Measurements from ENCODE around the gene ZDHHC11B. TPM values are rescaled to one million over a fixed set of nuclear protein-coding genes. Genes with fewer than 3 reads are reported as not detected.
A peak's percentile ranks its signal among the peaks of the same experiment; 100 is the strongest.
"Not testable (repeated sequence)": the region's sequence is repeated elsewhere in the genome, so short reads cannot be mapped to it uniquely, and the experiment has no call there.

ZDHHC11B gene
- total RNA-seq, 1 experiment from 2014 or later: 0.40 TPM

GRCh38 chr5:816176-816575, 31.6 kb upstream of the ZDHHC11B start:
- H2AFZ ChIP-seq (ENCODE audit: low read length): no peak overlapping the region
- BruUV-seq (replicated peaks): no TSS peak
- H3F3A ChIP-seq (ENCODE audit: low read length, unreplicated experiment): no peaks in the 10 kb centered on the region
- DNase-seq (no peak), ATAC-seq (no peak)
- H4K20me1 ChIP-seq (ENCODE audit: low read length): no peaks in the 10 kb centered on the region
- no peaks in the 10 kb centered on the region for H3K9me3 ChIP-seq (ENCODE audit: low read length)
- no peak overlapping the region for H3K27ac ChIP-seq (ENCODE audit: low read length)
- no peaks in the 10 kb centered on the region for H3K4me1 ChIP-seq (ENCODE audit: insufficient read depth, low read length)
- H3K9ac ChIP-seq (ENCODE audit: low read length): no peak overlapping the region
- intact Hi-C loops (cut with micrococcal nuclease): no loop called here
- ChIA-PET POLR2A (ENCODE audit: unreplicated experiment) (no interaction called here), CTCF (no interaction called here)
- no peaks in the 10 kb centered on the region for H3K27me3 ChIP-seq (ENCODE audit: low read length)
- H3K79me2 ChIP-seq (ENCODE audit: low read length): no peaks in the 10 kb centered on the region
- TF ChIP-seq, protein P1, sequence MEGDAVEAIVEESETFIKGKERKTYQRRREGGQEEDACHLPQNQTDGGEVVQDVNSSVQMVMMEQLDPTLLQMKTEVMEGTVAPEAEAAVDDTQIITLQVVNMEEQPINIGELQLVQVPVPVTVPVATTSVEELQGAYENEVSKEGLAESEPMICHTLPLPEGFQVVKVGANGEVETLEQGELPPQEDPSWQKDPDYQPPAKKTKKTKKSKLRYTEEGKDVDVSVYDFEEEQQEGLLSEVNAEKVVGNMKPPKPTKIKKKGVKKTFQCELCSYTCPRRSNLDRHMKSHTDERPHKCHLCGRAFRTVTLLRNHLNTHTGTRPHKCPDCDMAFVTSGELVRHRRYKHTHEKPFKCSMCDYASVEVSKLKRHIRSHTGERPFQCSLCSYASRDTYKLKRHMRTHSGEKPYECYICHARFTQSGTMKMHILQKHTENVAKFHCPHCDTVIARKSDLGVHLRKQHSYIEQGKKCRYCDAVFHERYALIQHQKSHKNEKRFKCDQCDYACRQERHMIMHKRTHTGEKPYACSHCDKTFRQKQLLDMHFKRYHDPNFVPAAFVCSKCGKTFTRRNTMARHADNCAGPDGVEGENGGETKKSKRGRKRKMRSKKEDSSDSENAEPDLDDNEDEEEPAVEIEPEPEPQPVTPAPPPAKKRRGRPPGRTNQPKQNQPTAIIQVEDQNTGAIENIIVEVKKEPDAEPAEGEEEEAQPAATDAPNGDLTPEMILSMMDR (conservative IDR thresholded peaks at IDR 0.05; ENCODE audit: low read depth, low read length): no peak
- TF ChIP-seq EZH2 (IDR thresholded peaks at IDR 0.05; ENCODE audit: low read length, unreplicated experiment): no peak
- no peak overlapping the region for H3K4me3 ChIP-seq (ENCODE audit: low read length)
- no peaks in the 10 kb centered on the region for H3K36me3 ChIP-seq (ENCODE audit: low read depth, low read length)
- H3K9me2 ChIP-seq (replicated peaks; ENCODE audit: low read length): no peaks in the 10 kb centered on the region
- no peak overlapping the region for H3K4me2 ChIP-seq (ENCODE audit: low read length)

- DNase-seq (no peak), ATAC-seq (no peak)
- no peaks in the 10 kb centered on the region for H4K20me1 ChIP-seq (ENCODE audit: low read length)
- no peak overlapping the region for H3K4me3 ChIP-seq (ENCODE audit: low read length)
- no peaks in the 10 kb centered on the region for H3K4me1 ChIP-seq (ENCODE audit: insufficient read depth, low read length)
- H3K9me3 ChIP-seq (ENCODE audit: low read length): no peaks in the 10 kb centered on the region
- H2AFZ ChIP-seq (ENCODE audit: low read length): no peak overlapping the region
- H3K4me2 ChIP-seq (ENCODE audit: low read length): no peak overlapping the region
- no peak overlapping the region for H3K9ac ChIP-seq (ENCODE audit: low read length)
- H3K27me3 ChIP-seq (ENCODE audit: low read length): no peaks in the 10 kb centered on the region
- no peaks in the 10 kb centered on the region for H3K9me2 ChIP-seq (replicated peaks; ENCODE audit: low read length)
- ChIA-PET POLR2A (ENCODE audit: unreplicated experiment) (no interaction called here), CTCF (no interaction called here)
- H3K36me3 ChIP-seq (ENCODE audit: low read depth, low read length): no peaks in the 10 kb centered on the region
- H3K79me2 ChIP-seq (ENCODE audit: low read length): no peaks in the 10 kb centered on the region
- intact Hi-C loops (cut with micrococcal nuclease): no loop called here
- H3F3A ChIP-seq (ENCODE audit: low read length, unreplicated experiment): no peaks in the 10 kb centered on the region
- no TSS peak for BruUV-seq (replicated peaks)
- TF ChIP-seq EZH2 (IDR thresholded peaks at IDR 0.05; ENCODE audit: low read length, unreplicated experiment) (no peak), EZH2phosphoT487 (IDR thresholded peaks at IDR 0.05; ENCODE audit: borderline replicate concordance, low read length) (no peak)
- H3K27ac ChIP-seq (ENCODE audit: low read length): no peak overlapping the region
Observed at GRCh38 chr5:815449-815848, 30.9 kb upstream of the ZDHHC11B start.

DNA sequence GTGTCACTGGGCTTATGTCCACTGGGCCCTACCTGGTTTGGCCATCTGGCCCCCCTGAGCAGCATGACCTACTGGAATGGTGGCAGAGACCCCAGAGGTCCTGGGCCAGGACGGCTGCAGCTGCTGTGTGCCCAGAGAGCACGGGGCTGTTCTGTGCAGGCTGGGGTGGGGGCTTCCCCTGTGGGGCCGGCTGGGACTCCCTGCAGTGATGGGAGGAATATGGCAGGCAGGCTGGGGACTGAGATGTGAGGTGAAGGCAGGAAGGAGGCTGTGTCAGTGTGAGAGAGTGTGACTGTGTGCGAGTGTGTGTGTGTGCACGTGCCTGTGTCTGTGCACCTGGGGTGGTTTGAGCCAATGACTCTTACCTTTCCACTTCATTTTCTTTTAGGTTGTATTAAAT, 29.0 kb upstream of the ZDHHC11B start:
- H3K9ac ChIP-seq (ENCODE audit: low read length); BruUV-seq (replicated peaks); POLR2A ChIA-PET (ENCODE audit: unreplicated experiment); ATAC-seq; H2AFZ ChIP-seq (ENCODE audit: low read length); H3F3A ChIP-seq (ENCODE audit: low read length, unreplicated experiment); H3K4me3 ChIP-seq (ENCODE audit: low read length); intact Hi-C loops (cut with micrococcal nuclease); H3K27me3 ChIP-seq (ENCODE audit: low read length); H3K4me2 ChIP-seq (ENCODE audit: low read length); H3K79me2 ChIP-seq (ENCODE audit: low read length); DNase-seq; H3K36me3 ChIP-seq (ENCODE audit: low read depth, low read length); H3K4me1 ChIP-seq (ENCODE audit: insufficient read depth, low read length); CTCF ChIA-PET; H3K27ac ChIP-seq (ENCODE audit: low read length); H4K20me1 ChIP-seq (ENCODE audit: low read length); H3K9me3 ChIP-seq (ENCODE audit: low read length); H3K9me2 ChIP-seq (replicated peaks; ENCODE audit: low read length): not testable (repeated sequence)

- CTCF ChIA-PET; H3K4me1 ChIP-seq (ENCODE audit: insufficient read depth, low read length); H3K27me3 ChIP-seq (ENCODE audit: low read length); H3K4me3 ChIP-seq (ENCODE audit: low read length); H3K27ac ChIP-seq (ENCODE audit: low read length); H3K79me2 ChIP-seq (ENCODE audit: low read length); H3K9me3 ChIP-seq (ENCODE audit: low read length); H3K36me3 ChIP-seq (ENCODE audit: low read depth, low read length); H3K9ac ChIP-seq (ENCODE audit: low read length); POLR2A ChIA-PET (ENCODE audit: unreplicated experiment); BruUV-seq (replicated peaks); DNase-seq; ATAC-seq; H3K9me2 ChIP-seq (replicated peaks; ENCODE audit: low read length); intact Hi-C loops (cut with micrococcal nuclease); H2AFZ ChIP-seq (ENCODE audit: low read length); H3F3A ChIP-seq (ENCODE audit: low read length, unreplicated experiment); H4K20me1 ChIP-seq (ENCODE audit: low read length); H3K4me2 ChIP-seq (ENCODE audit: low read length): not testable (repeated sequence)
Observed at GRCh38 chr5:811384-811783, 26.9 kb upstream of the ZDHHC11B start.

- CTCF ChIA-PET; H4K20me1 ChIP-seq (ENCODE audit: low read length); H3K27me3 ChIP-seq (ENCODE audit: low read length); H3F3A ChIP-seq (ENCODE audit: low read length, unreplicated experiment); H3K79me2 ChIP-seq (ENCODE audit: low read length); intact Hi-C loops (cut with micrococcal nuclease); H3K4me3 ChIP-seq (ENCODE audit: low read length); H3K27ac ChIP-seq (ENCODE audit: low read length); BruUV-seq (replicated peaks); H3K36me3 ChIP-seq (ENCODE audit: low read depth, low read length); H2AFZ ChIP-seq (ENCODE audit: low read length); DNase-seq; H3K9me2 ChIP-seq (replicated peaks; ENCODE audit: low read length); H3K4me2 ChIP-seq (ENCODE audit: low read length); H3K9ac ChIP-seq (ENCODE audit: low read length); H3K9me3 ChIP-seq (ENCODE audit: low read length); POLR2A ChIA-PET (ENCODE audit: unreplicated experiment); H3K4me1 ChIP-seq (ENCODE audit: insufficient read depth, low read length): not testable (repeated sequence)
- ATAC-seq: 0 out of 2 replicates have a peak, but pooled peaks have one; percentile 29
Observed at GRCh38 chr5:807719-808514, 23.4 kb upstream of the ZDHHC11B start.
